ENCODE data around the gene AMY1C.
A peak's percentile ranks its signal among the peaks of the same experiment; 100 is the strongest.
"Not testable (repeated sequence)": the region's sequence is repeated elsewhere in the genome, so short reads cannot be mapped to it uniquely, and the experiment has no call there.

AMY1C gene

DNA sequence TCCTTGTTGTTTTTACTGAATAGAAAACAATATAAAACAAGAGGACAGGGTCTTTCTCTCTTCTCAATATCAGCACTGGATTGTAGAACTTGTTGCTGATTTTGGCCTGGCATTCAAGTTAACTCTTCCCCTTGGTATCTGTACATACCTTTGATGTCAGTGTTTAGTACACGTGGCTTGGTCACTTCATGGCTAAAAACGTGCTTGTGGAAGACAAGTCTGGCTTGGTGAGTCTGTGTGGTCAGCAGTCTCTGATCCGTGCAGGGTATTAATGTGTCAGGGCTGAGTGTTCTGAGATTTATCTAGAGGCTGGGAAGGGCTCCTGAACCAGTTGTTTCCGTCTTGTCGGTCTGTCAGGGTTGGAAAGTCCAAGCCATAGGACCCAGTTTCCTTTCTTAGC is at the start of gene AMY1C:
Gene AMY1C (plus strand): TSS at position 301 of the 400 bp plus-strand sequence. CDS start 572 bp downstream, outside the sequence.
- not testable (repeated sequence) for DNase-seq

- not testable (repeated sequence) for DNase-seq
These were observed 49.0 kb upstream of the AMY1C start for GRCh38 chr1:103700669-103701068.

DNA sequence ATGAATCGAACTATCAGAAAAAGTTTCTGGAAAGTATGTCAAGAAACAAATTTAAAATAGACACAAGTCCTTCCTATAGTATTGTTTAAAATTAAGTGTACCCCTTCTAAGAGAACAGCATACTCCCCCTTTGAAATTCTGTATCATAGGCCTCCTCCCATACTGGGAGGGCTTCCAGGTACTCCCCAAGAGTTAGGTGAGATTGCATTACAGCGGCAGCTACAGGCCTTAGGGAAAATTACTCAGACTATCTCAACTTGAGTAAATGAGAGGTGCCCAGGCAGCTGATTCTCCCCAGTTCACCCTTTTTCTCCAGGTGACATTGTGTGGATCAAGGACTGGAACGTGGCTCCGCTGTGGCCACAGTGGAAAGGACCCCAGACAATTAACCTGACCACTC is 48.4 kb upstream of the AMY1C start:
- not testable (repeated sequence) for DNase-seq

DNA sequence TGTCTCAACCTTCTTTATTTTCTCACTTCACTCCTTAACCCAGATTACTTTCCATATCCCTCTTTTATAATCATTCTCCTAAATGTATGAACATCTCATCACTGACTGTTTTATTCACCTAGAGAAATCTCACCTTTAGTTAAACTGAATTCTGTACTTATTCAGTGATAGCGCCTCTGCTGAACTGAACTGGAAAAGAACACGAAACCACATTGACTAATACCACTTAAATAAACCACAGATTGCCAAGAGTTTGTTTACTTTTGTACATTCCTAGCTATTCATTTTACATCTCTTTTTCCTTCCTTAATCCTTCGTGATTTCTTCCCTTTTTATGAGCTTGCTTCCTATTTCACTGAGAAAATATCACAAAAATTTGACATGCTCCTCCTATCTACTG is 42.0 kb upstream of the AMY1C start:
- not testable (repeated sequence) for DNase-seq

- not testable (repeated sequence) for DNase-seq
These were observed 39.3 kb upstream of the AMY1C start for GRCh38 chr1:103710381-103710780.

GRCh38 chr1:103717404-103717803 is 32.3 kb upstream of the AMY1C start:
- not testable (repeated sequence) for DNase-seq

GRCh38 chr1:103721473-103721872 is 28.2 kb upstream of the AMY1C start:
- not testable (repeated sequence) for DNase-seq

DNA sequence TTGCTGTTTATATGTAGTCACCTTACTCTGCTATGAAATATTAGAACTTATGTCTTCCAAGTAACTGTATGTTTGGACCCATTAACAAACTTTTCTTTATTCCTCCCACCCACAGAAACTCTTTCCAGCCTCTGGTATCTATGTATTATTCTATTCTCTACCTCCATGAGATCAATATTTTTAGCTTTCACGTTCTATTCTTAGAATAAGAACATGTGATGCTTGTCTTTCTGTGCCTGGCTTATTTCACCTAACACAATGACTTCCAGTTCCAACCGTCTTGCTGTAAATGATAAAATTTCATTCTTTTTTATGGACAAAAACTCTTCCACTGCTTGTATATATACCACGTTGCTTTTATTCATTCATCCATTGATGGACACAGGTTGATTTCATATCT is 14.4 kb upstream of the AMY1C start:
- DNase-seq = not testable (repeated sequence)

GRCh38 chr1:103738031-103738430 is 11.7 kb upstream of the AMY1C start:
- DNase-seq = not testable (repeated sequence)

- DNase-seq = not testable (repeated sequence)
These were observed 5.2 kb upstream of the AMY1C start for GRCh38 chr1:103744449-103744848.

DNA sequence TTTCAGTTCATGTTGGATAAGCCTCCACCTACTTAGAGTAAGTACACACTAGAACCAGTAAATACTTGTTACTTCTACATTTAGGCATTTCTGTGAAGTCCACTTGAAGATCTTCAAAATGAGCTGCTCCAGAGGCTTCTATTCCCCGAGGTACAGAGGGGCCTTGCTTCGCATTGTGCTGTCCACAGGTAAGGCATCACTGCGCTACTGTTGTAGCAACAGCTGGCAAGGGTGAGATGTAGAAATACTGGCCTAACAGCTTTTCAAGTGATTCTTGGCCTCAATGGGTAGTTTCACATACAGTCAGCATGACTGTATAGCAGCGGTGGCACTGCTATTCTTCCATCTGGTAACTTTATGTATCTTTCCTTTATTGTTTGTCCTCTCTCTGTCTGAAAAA is 4.7 kb upstream of the AMY1C start:
- DNase-seq = not testable (repeated sequence)

- DNase-seq = not testable (repeated sequence)
These were observed 1.4 kb upstream of the AMY1C start for GRCh38 chr1:103748273-103748672.

GRCh38 chr1:103761896-103762295 is 12.2 kb downstream of the AMY1C start:
- DNase-seq = no peak

DNA sequence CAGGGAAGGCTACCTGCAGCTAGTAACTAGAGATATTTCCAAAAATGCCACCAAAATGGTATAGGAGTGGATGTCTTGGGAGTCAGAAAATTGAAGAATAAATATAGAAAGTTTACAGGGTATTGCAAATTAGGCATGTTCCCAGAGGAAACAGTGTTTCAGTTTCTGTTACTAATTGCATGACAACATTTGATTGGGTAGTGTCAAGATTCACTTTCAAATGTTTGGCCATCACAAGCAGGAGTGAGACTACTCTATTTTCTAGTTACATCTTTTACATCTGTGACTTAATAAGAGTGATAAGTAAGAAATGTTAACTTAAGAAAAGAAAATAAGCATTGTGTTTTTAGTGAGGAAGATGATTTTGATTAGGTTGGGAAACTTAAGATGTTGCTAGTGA is 30.2 kb downstream of the AMY1C start:
- no peak for DNase-seq

DNA sequence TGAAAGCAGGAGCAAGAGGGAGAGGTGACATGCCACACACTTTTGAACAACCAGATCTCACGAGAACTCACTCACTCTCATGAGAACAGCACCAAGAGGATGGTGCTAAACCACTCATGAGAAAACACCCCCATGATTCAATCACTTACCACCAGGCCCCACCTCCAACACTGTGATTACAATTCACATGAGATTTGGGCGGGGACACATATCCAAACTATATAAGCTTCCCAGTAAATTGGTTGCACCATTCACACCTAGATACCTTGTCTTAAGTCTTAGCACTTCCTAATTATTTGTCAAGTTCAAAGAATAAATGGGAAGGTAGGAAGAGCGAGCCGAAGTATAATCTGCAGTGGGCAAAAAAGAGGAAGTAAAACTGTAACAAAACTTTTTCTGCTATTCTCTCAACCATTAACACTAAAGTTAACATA is 34.3 kb downstream of the AMY1C start:
- no peak for DNase-seq

DNA sequence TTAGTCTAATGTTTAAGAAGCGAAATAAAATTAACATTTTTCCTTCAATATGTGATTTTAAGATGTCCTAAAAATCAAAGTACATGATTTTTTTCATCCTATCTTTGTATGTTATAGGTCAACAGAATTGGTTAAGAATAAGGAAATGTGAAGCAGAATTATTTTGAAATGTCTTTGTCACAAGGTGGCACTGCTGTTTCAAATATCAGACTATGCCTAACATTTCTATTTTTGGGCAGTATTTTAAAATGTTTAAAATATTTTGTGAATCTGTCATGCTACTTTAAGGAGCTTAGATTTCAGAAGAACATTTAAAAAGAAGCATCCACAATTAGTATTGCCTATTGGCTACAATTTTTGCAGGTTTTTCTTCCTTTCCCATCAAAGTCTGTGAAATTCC is 38.7 kb downstream of the AMY1C start:
- DNase-seq = peak; percentile 47

DNA sequence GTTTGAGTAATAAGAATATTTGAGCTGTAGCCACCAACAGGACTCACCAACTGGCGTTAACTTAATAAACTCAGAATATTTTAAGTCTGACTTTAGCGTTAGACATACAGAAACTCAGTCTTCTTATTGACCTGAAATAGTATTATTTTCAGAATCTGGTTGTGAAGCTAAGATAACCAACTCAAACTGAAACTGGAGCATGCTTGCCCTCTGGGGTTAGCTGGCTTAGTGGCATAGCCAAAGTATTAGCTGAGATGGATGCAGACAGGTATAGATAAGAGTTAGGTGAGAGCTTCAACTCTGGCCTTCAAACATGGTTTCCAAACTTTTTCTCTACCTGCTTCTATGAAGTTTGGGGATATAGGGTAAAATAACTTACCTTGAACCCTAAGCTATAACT is 40.5 kb downstream of the AMY1C start:
- no peak for DNase-seq

Data from SHP77 treated with DMSO at 0.1 percent for 48 hours (cell line).